OCI-LY1 (cell line): ENCODE data around the gene B4GALT1.
"Not testable (repeated sequence)": the region's sequence is repeated elsewhere in the genome, so short reads cannot be mapped to it uniquely, and the experiment has no call there.

Experiments
- H2AFZ ChIP-seq: fragments of 200-600 bp; sonication (generic), shearing (Covaris generic); 2 replicates; pipeline ENCODE4 v1.6.0; 2014; ENCODE audit warnings: antibody characterized with exemption, mild to moderate bottlenecking, low read length
- H3F3A ChIP-seq: fragments of 200-600 bp; sonication (generic), shearing (Covaris generic); 2 replicates; pipeline ENCODE4 v1.6.0; 2014; ENCODE audit warnings: mild to moderate bottlenecking, antibody characterized with exemption, low read length, moderate library complexity; ENCODE audit not compliant: insufficient read depth
- H3K27ac ChIP-seq: fragments of 200-600 bp; sonication (generic); 2 replicates; pipeline ENCODE4 v1.5.1; 2014; ENCODE audit warnings: low read length, mixed run types, mild to moderate bottlenecking, low read depth; ENCODE audit not compliant: poor library complexity, severe bottlenecking
- H3K27me3 ChIP-seq: fragments of 200-600 bp; sonication (generic); 2 replicates; pipeline ENCODE4 v1.6.0; 2014; ENCODE audit warnings: antibody characterized with exemption, mild to moderate bottlenecking, low read length, moderate library complexity; ENCODE audit not compliant: insufficient read depth
- H3K36me3 ChIP-seq: fragments of 200-600 bp; sonication (generic); 2 replicates; pipeline ENCODE4 v1.6.1; 2014; ENCODE audit warnings: mild to moderate bottlenecking, antibody characterized with exemption, low read length, moderate library complexity, mixed read lengths; ENCODE audit not compliant: insufficient read depth
- H3K4me1 ChIP-seq: fragments of 200-600 bp; sonication (generic); 2 replicates; pipeline ENCODE4 v1.5.1; 2014; ENCODE audit warnings: mild to moderate bottlenecking, low read length, moderate library complexity; ENCODE audit not compliant: insufficient read depth, severe bottlenecking
- H3K4me2 ChIP-seq: fragments of 200-600 bp; sonication (generic), shearing (Covaris generic); 2 replicates; pipeline ENCODE4 v1.6.1; 2014; ENCODE audit warnings: low read length
- H3K4me3 ChIP-seq: fragments of 200-600 bp; sonication (generic); 2 replicates; pipeline ENCODE4 v1.5.1; 2014; ENCODE audit warnings: low read length, low read depth, mild to moderate bottlenecking, mixed read lengths; ENCODE audit not compliant: poor library complexity, severe bottlenecking
- H3K79me2 ChIP-seq: fragments of 200-600 bp; shearing (Covaris generic); 2 replicates; pipeline ENCODE4 v1.6.1; 2016; ENCODE audit warnings: mixed run types, low read length, mixed read lengths; ENCODE audit not compliant: insufficient read depth
- H3K9ac ChIP-seq: fragments of 200-600 bp; sonication (generic), shearing (Covaris generic); 2 replicates; pipeline ENCODE4 v1.6.1; 2014; ENCODE audit warnings: mild to moderate bottlenecking, low read length, mixed read lengths
- H3K9me2 ChIP-seq: fragments of 200-600 bp; sonication (generic), shearing (Covaris generic); 2 replicates; pipeline ENCODE4 v1.6.1; 2014; ENCODE audit warnings: low read depth, mild to moderate bottlenecking, low read length, mixed read lengths
- H3K9me3 ChIP-seq: fragments of 200-600 bp; shearing (Covaris generic); 2 replicates; pipeline ENCODE4 v1.6.1; 2014; ENCODE audit warnings: low read length, mixed read lengths
- H4K20me1 ChIP-seq: fragments of 200-600 bp; sonication (generic), shearing (Covaris generic); 2 replicates; pipeline ENCODE4 v1.6.0; 2016; ENCODE audit warnings: mild to moderate bottlenecking, low read length; ENCODE audit not compliant: insufficient read depth
- CTCF ChIP-seq: fragments of 200-600 bp; sonication (generic), shearing (Covaris generic); IDR thresholded peaks from 2 replicates; pipeline ENCODE4 v1.5.1; 2017; ENCODE audit warnings: mild to moderate bottlenecking, antibody characterized with exemption, low read length, moderate library complexity, mixed read lengths
- EZH2 ChIP-seq: fragments of 200-600 bp; sonication (generic), shearing (Covaris generic); IDR thresholded peaks from 2 replicates; pipeline ENCODE4 v1.8.0; 2017; ENCODE audit warnings: borderline replicate concordance, mixed run types, mild to moderate bottlenecking, antibody characterized with exemption, low read length, moderate library complexity, mixed read lengths

Gene B4GALT1

GRCh38 chr9:33097192-33097591 lies 69.9 kb downstream of the B4GALT1 start:
- H3K9me3 ChIP-seq, result no peaks in the 10 kb centered on the region
- no peaks in the 10 kb centered on the region for H3F3A ChIP-seq
- H3K36me3 ChIP-seq, result no peaks in the 10 kb centered on the region
- no peaks in the 10 kb centered on the region for H3K9me2 ChIP-seq
- no peaks in the 10 kb centered on the region for H3K4me1 ChIP-seq
- no peak overlapping the region for H3K4me2 ChIP-seq
- H3K27me3 ChIP-seq, result 0 out of 2 replicates have a peak, but pooled peaks cover 3% of the 10 kb centered on the region
- no peaks in the 10 kb centered on the region for H4K20me1 ChIP-seq
- no peak for TF ChIP-seq CTCF
- no peak for TF ChIP-seq EZH2
- H3K27ac ChIP-seq, result no peak overlapping the region
- H2AFZ ChIP-seq, result no peak overlapping the region
- no peak overlapping the region for H3K9ac ChIP-seq
- no peak overlapping the region for H3K4me3 ChIP-seq
- no peaks in the 10 kb centered on the region for H3K79me2 ChIP-seq

GRCh38 chr9:33092634-33093033 lies 74.5 kb downstream of the B4GALT1 start:
- no peaks in the 10 kb centered on the region for H3F3A ChIP-seq
- no peaks in the 10 kb centered on the region for H4K20me1 ChIP-seq
- H3K9me2 ChIP-seq, result no peaks in the 10 kb centered on the region
- no peaks in the 10 kb centered on the region for H3K36me3 ChIP-seq
- no peak for TF ChIP-seq EZH2
- TF ChIP-seq CTCF, result no peak
- 0 out of 2 replicates have a peak, but pooled peaks cover 3% of the 10 kb centered on the region for H3K27me3 ChIP-seq
- no peak overlapping the region for H3K4me2 ChIP-seq
- no peaks in the 10 kb centered on the region for H3K9me3 ChIP-seq
- H2AFZ ChIP-seq, result no peak overlapping the region
- H3K27ac ChIP-seq, result no peak overlapping the region
- no peaks in the 10 kb centered on the region for H3K4me1 ChIP-seq
- H3K9ac ChIP-seq, result no peak overlapping the region
- no peaks in the 10 kb centered on the region for H3K79me2 ChIP-seq
- no peak overlapping the region for H3K4me3 ChIP-seq

- H3K4me3 ChIP-seq, H3K9me2 ChIP-seq, H3K4me1 ChIP-seq, H2AFZ ChIP-seq, H3K9me3 ChIP-seq, H3K27ac ChIP-seq, H3K79me2 ChIP-seq, H3K9ac ChIP-seq, H3K27me3 ChIP-seq, H3K36me3 ChIP-seq, H3K4me2 ChIP-seq, H3F3A ChIP-seq, H4K20me1 ChIP-seq: not testable (repeated sequence)
Measured at GRCh38 chr9:33085672-33086071, 81.5 kb downstream of the B4GALT1 start.

- H3K36me3 ChIP-seq, result no peaks in the 10 kb centered on the region
- H3K9ac ChIP-seq, result no peak overlapping the region
- no peak overlapping the region for H2AFZ ChIP-seq
- H3F3A ChIP-seq, result no peaks in the 10 kb centered on the region
- H3K4me3 ChIP-seq, result no peak overlapping the region
- no peaks in the 10 kb centered on the region for H4K20me1 ChIP-seq
- peaks cover 5% of the 10 kb centered on the region for H3K4me1 ChIP-seq
- H3K79me2 ChIP-seq, result no peaks in the 10 kb centered on the region
- H3K27me3 ChIP-seq, result no peaks in the 10 kb centered on the region
- H3K9me3 ChIP-seq, result no peaks in the 10 kb centered on the region
- no peak overlapping the region for H3K27ac ChIP-seq
- TF ChIP-seq CTCF (no peak), EZH2 (no peak)
- H3K4me2 ChIP-seq, result no peak overlapping the region
- H3K9me2 ChIP-seq, result no peaks in the 10 kb centered on the region
Measured at GRCh38 chr9:33082538-33083326, 84.4 kb downstream of the B4GALT1 start.
